Activated T-cell treated with anti-CD3 and anti-CD28 coated beads, Interleukin-2, amount 50 U/mL, for 4 hours (primary cell): ENCODE measurements around the gene USF1. TPM values are rescaled to one million over a fixed set of nuclear protein-coding genes. Genes with fewer than 3 reads are reported as not detected.
A peak's percentile ranks its signal among the peaks of the same experiment; 100 is the strongest.
"Not testable (repeated sequence)": the region's sequence is repeated elsewhere in the genome, so short reads cannot be mapped to it uniquely, and the experiment has no call there.

ENCODE experiments used
- ATAC-seq, 2 donors: fragments of 200-7000 bp; cut with Tn5 transposase; one replicate each; pipeline ENCODE4 v1.10.0; 2021
- DNase-seq: peaks from one replicate; pipeline ENCODE4 v3.0.0-alpha.2; 2020
- H3K27me3 Mint-ChIP-seq: one replicate; pipeline ENCODE4 v1.8.0; 2021; ENCODE audit warnings: low read depth, mixed read lengths
- H3K36me3 Mint-ChIP-seq: one replicate; pipeline ENCODE4 v1.8.0; 2022; ENCODE audit warnings: mixed read lengths; ENCODE audit not compliant: insufficient read depth
- H3K4me1 Mint-ChIP-seq: one replicate; pipeline ENCODE4 v1.8.0; 2021; ENCODE audit warnings: low read depth, mixed read lengths
- H3K4me3 Mint-ChIP-seq: one replicate; pipeline ENCODE4 v1.8.0; 2021; ENCODE audit warnings: mild to moderate bottlenecking, moderate library complexity, mixed read lengths
- H3K9me3 Mint-ChIP-seq: one replicate; pipeline ENCODE4 v1.8.0; 2021; ENCODE audit warnings: mixed read lengths
- total RNA-seq, 3 donors: library from RNA; stranded (reverse); gene quantifications; one replicate each; pipeline ENCODE4 v1.2.1, GENCODE V29; 2021

USF1 gene
- total RNA-seq, 3 donors from 2014 or later: 44.3 to 53.0 (median 44.9) TPM

DNA sequence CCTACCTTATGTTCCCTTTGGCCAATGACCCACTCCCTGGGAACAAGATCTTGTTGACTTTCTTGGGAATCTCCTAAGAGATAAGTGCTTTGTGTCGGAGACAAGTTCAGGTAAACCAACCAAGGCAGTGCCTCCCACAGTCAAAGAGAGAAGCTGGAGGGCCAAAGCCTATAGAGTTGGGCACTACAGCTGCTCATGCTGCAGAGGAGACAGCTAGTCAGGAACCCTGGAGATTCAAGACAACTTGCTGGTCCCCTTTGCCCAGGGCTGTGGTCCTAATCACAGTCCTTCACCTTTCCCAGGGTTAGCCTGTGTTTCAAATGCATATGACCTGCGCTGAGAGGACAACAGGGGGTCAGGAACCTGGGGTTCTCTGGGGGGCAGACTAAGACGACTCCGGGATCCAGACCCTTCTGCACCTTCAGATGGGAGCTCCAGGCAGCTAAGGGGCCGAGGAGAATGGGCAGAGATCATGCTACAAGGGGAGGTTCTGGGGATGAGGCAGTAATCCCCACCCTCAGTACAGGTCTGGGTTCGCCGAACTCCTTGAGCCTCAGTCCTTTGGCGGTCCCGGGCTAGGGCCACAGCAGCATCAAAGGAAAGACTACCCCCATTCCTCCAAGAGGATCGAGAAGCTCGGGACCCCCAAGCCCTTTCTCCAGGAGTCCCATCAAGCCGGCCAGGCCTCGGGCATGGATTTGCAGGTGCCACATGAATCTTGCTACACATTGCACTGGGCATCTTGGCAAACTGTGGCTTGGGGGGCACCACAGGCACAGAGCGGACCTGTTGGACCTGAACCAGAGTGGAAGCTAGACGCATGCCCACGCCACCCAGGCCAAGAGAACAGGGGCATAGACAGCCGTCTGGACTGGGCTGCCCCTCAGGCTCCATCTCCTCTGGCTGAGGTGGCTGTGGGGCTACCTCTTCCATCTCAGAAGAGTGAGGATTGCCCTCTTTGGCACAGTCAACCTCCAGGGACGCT lies 2.0 kb upstream of the USF1 start:
- peaks cover 35% of the 10 kb centered on the region for H3K36me3 Mint-ChIP-seq
- H3K9me3 Mint-ChIP-seq: no peaks in the 10 kb centered on the region
- H3K4me3 Mint-ChIP-seq: no peak overlapping the region
- ATAC-seq (no peak), DNase-seq (no peak)
- H3K27me3 Mint-ChIP-seq: no peaks in the 10 kb centered on the region
- H3K4me1 Mint-ChIP-seq: peaks cover 33% of the 10 kb centered on the region

DNA sequence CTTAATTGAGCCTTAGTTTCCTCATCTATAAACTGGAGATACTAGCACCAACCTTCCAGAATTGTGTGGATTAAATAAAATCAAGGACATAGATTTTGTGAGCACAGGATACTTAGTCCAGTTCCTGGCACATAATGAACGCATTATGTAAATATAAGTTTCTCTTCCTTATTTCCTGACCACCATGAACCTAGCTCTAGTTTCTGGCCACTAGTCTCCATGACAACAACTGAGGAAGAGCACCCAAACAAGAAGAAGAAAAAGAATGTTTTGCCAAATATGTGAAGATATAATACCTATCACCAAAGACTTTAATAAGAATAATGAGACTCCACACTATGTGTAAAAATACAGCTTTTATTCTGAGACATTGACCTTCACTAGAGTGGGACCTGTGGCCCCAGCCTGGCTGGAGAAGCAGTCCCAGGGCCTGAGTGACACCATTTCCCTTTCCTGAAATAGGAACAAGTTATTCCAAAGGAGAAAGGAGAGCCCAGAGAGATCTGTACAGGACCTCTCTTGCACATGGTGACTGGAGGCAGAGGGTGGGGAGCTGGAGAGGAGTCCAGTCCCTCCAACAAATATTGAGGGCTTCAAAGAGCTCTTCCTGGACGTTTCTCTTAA lies 940 bp upstream of the USF1 start:
- Mint-ChIP-seq H3K9me3 (no peaks in the 10 kb centered on the region), H3K4me3 (peak overlapping the region; percentile 95), H3K36me3 (peaks cover 33% of the 10 kb centered on the region), H3K4me1 (peaks cover 37% of the 10 kb centered on the region), H3K27me3 (no peaks in the 10 kb centered on the region)
- ATAC-seq: no peak
- no peak for DNase-seq

DNA sequence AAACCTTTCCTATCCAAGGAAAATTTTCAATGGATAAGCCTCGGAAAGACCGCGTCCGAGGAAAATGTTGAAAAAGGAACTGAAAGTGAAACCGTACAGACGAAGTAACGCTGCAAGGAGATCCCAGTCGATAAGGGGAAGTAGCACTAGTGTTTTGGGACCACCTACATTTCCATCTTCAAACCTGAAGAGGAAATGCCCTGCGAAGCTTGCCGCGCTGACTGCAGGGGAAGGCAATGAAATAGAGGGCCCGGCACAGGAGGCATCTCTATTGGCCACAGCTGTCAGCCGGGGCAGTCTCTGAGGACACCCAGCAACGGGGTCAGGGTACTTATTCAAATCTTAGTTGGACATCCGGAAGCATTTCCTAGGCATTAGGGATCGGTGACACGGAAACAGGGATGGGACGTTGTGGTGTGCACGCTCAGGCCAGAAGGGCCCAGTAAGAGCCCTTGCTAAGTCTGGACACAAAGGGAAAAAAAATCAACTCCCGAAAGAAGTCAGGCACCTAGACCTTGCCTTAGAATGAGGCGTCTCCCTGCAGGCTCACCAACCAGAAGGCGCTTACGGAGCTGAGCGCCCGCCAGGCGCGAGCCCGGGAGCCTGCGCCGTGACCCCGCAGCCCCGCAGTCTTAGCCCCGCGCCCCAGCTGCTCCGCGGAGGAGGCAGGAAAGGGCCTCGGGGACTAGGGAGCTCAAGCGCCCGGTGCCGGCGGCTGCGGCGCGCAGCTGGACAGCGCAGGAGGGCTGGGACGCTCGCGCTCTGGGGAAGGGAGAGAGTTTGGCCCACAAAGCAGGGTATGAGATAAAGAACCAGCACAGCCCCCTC lies 655 bp downstream of the USF1 start:
- peak; percentile 63 to 67 for ATAC-seq
- peaks cover 43% of the 10 kb centered on the region for H3K4me1 Mint-ChIP-seq
- H3K9me3 Mint-ChIP-seq: no peaks in the 10 kb centered on the region
- peaks cover 38% of the 10 kb centered on the region for H3K36me3 Mint-ChIP-seq
- no peaks in the 10 kb centered on the region for H3K27me3 Mint-ChIP-seq
- peak; percentile 31 for DNase-seq
- H3K4me3 Mint-ChIP-seq: peak overlapping the region; percentile 95

DNA sequence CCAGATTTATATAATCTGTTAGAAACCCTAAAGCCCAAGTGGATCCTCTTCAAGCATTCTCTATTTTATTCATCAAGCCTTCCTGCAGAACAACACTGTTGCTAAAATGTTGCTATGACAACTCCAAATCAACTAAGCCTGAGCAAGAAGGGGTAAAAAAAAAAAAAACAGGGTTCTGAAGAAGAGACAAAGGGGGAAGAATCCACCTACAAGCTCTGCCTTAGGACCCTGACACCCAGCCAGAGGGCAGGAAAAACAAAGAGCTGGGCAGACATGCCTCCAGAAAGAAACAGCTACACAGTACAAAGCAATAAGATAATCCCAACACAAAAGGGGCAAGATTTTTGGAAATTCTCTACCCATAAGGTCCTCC lies 1.3 kb downstream of the USF1 start:
- Mint-ChIP-seq H3K36me3 (peaks cover 39% of the 10 kb centered on the region), H3K27me3 (no peaks in the 10 kb centered on the region), H3K4me1 (peaks cover 47% of the 10 kb centered on the region), H3K9me3 (no peaks in the 10 kb centered on the region), H3K4me3 (peak overlapping the region; percentile 95)
- no peak for ATAC-seq
- no peak for DNase-seq

DNA sequence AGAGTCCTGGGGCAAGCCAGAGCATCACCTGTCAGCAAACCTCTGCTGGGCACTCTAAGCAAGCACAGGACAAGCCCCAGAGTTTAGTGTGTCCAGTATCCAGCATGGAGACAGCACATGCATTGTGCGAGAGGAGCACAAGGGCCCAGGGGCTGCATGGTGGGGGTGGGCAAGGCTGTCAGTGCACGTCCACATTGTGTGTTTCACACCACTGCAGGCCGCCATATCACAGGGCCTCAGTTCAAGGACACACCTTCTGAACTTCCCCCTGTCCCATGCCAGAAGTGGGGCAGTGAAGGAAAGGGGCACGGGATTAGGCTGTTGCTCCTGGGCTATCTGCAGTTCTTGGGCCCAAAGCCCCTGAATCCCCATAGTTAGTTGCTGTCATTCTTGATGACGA lies 6.2 kb downstream of the USF1 start:
- H3K4me1 Mint-ChIP-seq: peaks cover 45% of the 10 kb centered on the region

DNA sequence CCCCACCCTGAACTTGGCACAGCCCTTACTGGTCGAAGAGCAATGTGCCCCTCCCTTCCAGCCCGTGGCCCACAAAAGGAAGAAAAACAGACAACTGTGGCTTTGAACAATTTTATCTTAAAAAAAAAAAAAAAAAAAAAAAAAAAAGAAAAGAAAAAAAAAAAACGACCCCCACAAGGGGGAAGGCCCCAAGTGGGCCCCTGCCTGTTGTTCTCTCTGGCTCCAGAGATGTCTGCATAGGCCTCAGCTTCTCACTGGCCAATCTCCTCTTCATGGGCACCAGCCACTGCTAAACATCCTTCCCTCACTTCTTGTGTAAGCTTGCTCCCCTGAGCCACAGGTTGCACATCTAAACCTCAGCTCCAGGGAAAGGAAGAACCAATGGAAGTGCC lies 6.6 kb downstream of the USF1 start:
- Mint-ChIP-seq H3K4me1 (peaks cover 41% of the 10 kb centered on the region), H3K36me3 (peaks cover 20% of the 10 kb centered on the region)
- ATAC-seq: no peak

More for the DNA sequence above, 6.2 kb downstream of the USF1 start:
- Mint-ChIP-seq H3K4me3 (peak overlapping the region; percentile 70), H3K36me3 (peaks cover 20% of the 10 kb centered on the region), H3K27me3 (no peaks in the 10 kb centered on the region), H3K9me3 (no peaks in the 10 kb centered on the region)
- DNase-seq (no peak), ATAC-seq (no peak)

DNA sequence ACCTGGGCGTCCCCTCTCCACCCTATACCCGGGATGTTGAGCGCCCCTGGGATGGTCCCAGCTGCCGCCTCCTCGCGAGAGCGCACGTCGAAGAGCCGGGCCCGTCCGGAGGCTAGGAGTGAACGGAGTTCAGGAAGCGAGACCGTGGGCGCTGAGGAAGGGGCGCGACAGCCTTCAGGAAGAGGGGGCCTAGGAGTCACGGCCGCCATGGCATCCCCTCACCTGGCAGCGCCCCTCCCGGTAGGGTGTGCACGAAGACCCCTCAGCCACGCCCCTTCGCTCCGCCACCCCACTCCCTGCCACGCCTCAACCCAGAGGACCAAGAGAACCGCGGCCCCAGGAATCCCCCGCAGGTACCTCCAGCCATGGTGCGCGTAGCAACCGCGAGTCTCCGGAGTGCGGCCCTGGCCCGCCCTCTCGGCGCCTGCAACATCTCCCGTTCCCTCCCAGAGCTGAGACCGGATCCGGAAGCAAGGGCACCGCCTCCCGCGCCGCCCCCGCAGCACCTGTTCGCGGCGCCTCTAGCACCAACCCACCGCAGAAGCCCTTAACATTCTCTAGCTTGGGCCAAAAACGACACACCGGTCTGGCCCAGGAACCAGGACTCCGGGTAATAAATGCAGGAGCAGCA lies 7.1 kb downstream of the USF1 start, which contains the start of gene TSTD1:
Gene TSTD1, minus strand, starts transcription at position 442 of the 631 bp plus-strand sequence. Its CDS starts 75 bp downstream, at position 367.
- ATAC-seq (peak; percentile 92 to 96), DNase-seq (peak; percentile 81)
- Mint-ChIP-seq H3K4me1 (peaks cover 41% of the 10 kb centered on the region), H3K4me3 (peak within 1 kb of the TSS; percentile 93), H3K27me3 (no peaks in the 10 kb centered on the region), H3K9me3 (no peaks in the 10 kb centered on the region), H3K36me3 (peaks cover 20% of the 10 kb centered on the region)

More for the DNA sequence above, 6.6 kb downstream of the USF1 start:
- DNase-seq: no peak
- Mint-ChIP-seq H3K27me3 (no peaks in the 10 kb centered on the region), H3K9me3 (no peaks in the 10 kb centered on the region), H3K4me3 (peak overlapping the region; percentile 93)

DNA sequence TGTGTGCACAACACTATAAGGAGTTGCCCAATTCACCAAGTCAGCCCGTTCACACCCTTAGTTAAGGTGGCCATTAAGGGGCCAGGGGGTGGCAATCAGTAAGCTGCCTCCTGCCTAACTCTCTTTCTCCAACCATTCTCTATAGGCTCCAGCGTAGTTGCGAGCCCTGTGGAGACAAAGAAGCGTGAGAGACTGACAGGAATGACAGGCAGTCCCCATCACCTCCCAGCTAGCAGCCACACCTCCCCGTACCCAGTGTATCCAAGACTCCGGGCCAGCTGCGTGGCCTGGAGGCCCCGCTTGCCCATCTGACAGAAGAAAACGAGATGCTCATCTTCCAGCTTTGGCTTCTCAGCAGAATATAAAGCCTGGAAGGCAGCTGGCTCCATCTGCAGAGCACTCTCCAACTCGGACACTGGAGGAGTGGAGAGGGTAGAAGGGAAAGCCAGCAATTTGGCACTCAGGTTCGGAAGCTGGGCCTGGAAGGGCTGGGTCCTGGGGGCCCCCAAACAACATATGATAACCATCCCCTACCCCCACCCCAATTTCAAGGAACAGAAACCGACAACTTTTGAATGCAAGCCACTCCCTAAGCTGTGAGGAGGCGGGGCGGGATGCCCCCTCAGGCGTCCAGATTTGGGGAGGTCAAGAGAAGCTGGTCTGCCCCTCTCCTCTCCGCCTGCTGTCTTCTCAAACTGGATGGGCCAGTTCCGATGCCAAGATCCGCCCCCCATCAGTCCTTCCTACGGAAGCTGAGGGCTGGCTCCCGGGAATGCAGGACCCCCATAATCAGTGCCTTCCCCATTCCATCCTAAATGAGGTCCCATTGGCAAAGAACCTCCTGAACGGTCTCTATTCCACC lies 7.9 kb downstream of the USF1 start:
- DNase-seq: no peak
- H3K27me3 Mint-ChIP-seq: no peaks in the 10 kb centered on the region
- peak overlapping the region; percentile 93 for H3K4me3 Mint-ChIP-seq
- ATAC-seq: no peak
- no peaks in the 10 kb centered on the region for H3K9me3 Mint-ChIP-seq
- peaks cover 20% of the 10 kb centered on the region for H3K36me3 Mint-ChIP-seq
- peaks cover 40% of the 10 kb centered on the region for H3K4me1 Mint-ChIP-seq

DNA sequence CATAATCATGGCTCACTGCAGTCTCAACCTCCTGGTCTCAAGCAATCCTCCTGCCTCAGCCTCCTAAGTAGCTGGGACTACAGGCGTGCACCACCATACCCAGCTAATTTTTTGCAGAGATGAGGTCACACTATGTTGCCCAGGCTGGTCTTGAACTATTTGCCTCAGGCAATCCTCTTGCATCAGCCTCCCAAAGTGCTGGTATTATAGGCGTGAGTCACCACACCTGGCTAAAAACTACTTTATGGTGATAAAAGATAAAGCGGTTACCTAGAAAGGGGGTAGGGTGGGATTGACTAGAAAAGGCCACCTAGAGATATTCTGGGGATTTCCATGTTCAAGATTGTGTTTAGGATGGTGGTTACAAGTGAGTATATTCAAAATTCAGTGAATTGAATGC lies 12.0 kb downstream of the USF1 start:
- peak in 1 of 2 donors; percentile 13 for ATAC-seq
- peaks cover 36% of the 10 kb centered on the region for H3K4me1 Mint-ChIP-seq
- no peak for DNase-seq

DNA sequence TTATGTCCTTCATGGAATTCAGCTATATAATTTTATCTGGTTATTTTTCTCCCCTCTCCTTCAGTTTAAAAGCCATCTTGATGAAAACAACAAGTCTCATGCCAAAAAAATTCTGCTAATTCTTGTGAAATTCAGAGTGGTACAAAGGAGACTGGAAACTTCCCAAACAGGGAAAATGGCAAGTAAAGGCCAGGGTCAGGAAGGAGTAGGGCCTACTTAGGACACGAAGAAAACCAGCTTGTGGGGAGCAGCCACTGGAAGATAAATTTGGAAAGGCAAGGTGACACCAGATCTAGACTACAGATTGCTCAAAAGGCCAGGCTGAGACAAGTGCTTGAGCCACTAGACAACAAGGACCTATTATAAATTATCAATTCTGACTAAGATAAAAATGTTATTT lies 13.4 kb downstream of the USF1 start:
- Mint-ChIP-seq H3K27me3 (no peaks in the 10 kb centered on the region), H3K36me3 (peaks cover 13% of the 10 kb centered on the region), H3K4me1 (peaks cover 30% of the 10 kb centered on the region), H3K4me3 (peak overlapping the region; percentile 50), H3K9me3 (no peaks in the 10 kb centered on the region)
- no peak for DNase-seq
- ATAC-seq: no peak

More for the DNA sequence above, 12.0 kb downstream of the USF1 start:
- Mint-ChIP-seq H3K27me3 (no peaks in the 10 kb centered on the region), H3K4me3 (no peak overlapping the region), H3K36me3 (peaks cover 13% of the 10 kb centered on the region), H3K9me3 (no peaks in the 10 kb centered on the region)

DNA sequence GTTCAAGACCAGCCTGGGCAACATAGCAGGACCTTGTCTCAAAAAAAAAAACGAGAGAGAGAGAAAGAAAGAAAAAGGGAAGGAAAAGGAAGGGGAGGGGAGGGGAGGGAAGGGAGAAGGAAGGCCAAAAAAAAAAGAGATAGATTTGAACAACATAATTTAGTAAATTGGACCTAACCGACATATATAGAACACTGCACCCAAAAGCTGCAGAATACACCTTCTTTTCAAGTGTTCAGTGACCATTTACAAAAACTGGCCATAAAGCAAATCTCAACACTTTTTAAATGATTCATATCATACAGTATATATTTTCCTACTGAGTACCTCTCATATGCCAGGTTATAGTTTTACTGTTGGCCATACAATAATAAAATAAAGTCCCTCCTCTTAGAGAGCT lies 13.9 kb downstream of the USF1 start:
- H3K9me3 Mint-ChIP-seq: peaks cover 1% of the 10 kb centered on the region
- DNase-seq (no peak), ATAC-seq (no peak)
- no peak overlapping the region for H3K4me3 Mint-ChIP-seq
- no peaks in the 10 kb centered on the region for H3K27me3 Mint-ChIP-seq
- peaks cover 29% of the 10 kb centered on the region for H3K4me1 Mint-ChIP-seq
- peaks cover 17% of the 10 kb centered on the region for H3K36me3 Mint-ChIP-seq

DNA sequence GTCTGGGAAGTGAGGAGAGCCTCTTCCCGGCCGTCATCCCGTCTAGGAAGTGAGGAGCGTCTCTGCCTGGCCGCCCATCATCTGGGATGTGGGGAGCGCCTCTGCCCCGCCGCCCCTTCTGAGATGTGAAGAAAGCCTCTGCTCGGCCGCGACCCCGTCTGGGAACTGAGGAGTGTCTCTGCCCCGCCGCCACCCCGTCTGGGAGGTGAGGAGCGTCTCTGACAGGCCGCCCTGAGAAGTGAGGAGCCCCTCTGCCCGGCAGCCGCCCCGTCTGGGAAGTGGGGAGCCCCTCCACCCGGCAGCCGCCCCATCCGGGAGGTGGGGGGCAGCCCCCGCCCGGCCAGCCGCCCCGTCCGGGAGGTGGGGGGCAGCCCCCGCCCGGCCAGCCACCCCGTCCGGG lies 16.3 kb downstream of the USF1 start:
- H3K27me3 Mint-ChIP-seq, ATAC-seq, H3K9me3 Mint-ChIP-seq, DNase-seq, H3K4me3 Mint-ChIP-seq: not testable (repeated sequence)
- Mint-ChIP-seq H3K36me3 (peaks cover 21% of the 10 kb centered on the region), H3K4me1 (peaks cover 36% of the 10 kb centered on the region)

DNA sequence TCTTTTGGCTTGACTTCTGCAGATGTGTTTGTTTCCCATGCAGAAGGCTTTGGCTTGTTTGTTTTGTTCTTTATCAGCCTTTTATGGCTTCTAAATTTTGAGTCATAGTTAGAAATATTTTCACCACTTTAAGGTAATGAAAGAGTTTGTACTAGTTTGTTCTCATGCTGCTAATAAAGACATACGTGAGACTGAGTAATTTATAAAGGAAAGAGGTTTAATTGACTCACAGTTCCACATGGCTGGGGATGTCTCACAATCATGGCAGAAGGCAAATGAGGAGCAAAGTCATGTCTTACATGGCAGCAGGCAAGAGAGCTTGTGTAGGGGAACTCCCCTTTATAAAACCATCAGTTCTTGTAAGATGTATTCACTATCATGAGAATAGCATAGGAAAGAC lies 18.8 kb downstream of the USF1 start:
- H3K4me3 Mint-ChIP-seq, DNase-seq, H3K9me3 Mint-ChIP-seq, H3K27me3 Mint-ChIP-seq: not testable (repeated sequence)
- peak; percentile 60 to 83 for ATAC-seq
- H3K4me1 Mint-ChIP-seq: peaks cover 21% of the 10 kb centered on the region
- H3K36me3 Mint-ChIP-seq: peaks cover 14% of the 10 kb centered on the region
